ENCODE results near the gene MAPK8IP1.

Gene MAPK8IP1

GRCh38 chr11:45910623-45911022 is 25.2 kb downstream of the MAPK8IP1 start:
- H2BK5ac ChIP-seq (ENCODE audit: low read depth, low read length, poor library complexity, severe bottlenecking) = no peak overlapping the region
- DNase-seq = no peak
- no peak overlapping the region for H4K8ac ChIP-seq (ENCODE audit: low read length)
- no peak overlapping the region for H3K9ac ChIP-seq (ENCODE audit: low read length)
- H2BK12ac ChIP-seq (ENCODE audit: low read length in 2 of 2) = no peak overlapping the region
- no peak overlapping the region for H3K4me3 ChIP-seq (ENCODE audit: insufficient read depth in 1 of 2, low read depth in 1 of 2, low read length in 2 of 2)
- H2AK5ac ChIP-seq (ENCODE audit: low read length, severe bottlenecking) = no peak overlapping the region
- H3K14ac ChIP-seq (ENCODE audit: low read length in 2 of 2) = no peak overlapping the region
- peaks cover 22% of the 10 kb centered on the region for H3K79me1 ChIP-seq (replicated peaks; ENCODE audit: low read length, poor library complexity, severe bottlenecking)
- no peak overlapping the region for H3K4ac ChIP-seq (ENCODE audit: low read depth in 1 of 2, low read length in 2 of 2)
- no peak overlapping the region for H4K91ac ChIP-seq (ENCODE audit: low read length)
- peaks cover 60 to 67% of the 10 kb centered on the region in 2 experiments for H3K36me3 ChIP-seq (ENCODE audit: control insufficient read depth in 1 of 2, insufficient read depth in 2 of 2, low read depth in 1 of 2, low read length in 2 of 2)
- no peaks in the 10 kb centered on the region for H3K9me3 ChIP-seq (ENCODE audit: control insufficient read depth, low read length)
- H3K27ac ChIP-seq (ENCODE audit: low read length, poor library complexity, severe bottlenecking) = no peak overlapping the region
- H3K23ac ChIP-seq (ENCODE audit: low read length in 2 of 2) = no peak overlapping the region
- 99% methylated on average over 9 of the region's 9 CpGs for WGBS
- H3K4me1 ChIP-seq (ENCODE audit: control insufficient read depth, insufficient read depth, low read depth, low read length) = peaks cover 6% of the 10 kb centered on the region
- no peak overlapping the region for H3K4me2 ChIP-seq (ENCODE audit: low read length, poor library complexity, severe bottlenecking)
- H3K27me3 ChIP-seq (ENCODE audit: control insufficient read depth in 1 of 2, insufficient read depth in 1 of 2, low read length in 2 of 2) = no peaks in the 10 kb centered on the region
- H2BK120ac ChIP-seq (ENCODE audit: low read depth, low read length) = no peak overlapping the region
- no peak overlapping the region for H3K18ac ChIP-seq (ENCODE audit: low read depth in 1 of 2, low read length in 2 of 2)
- no peak overlapping the region for H2BK15ac ChIP-seq (ENCODE audit: low read depth, poor library complexity, severe bottlenecking)
- H2AFZ ChIP-seq (ENCODE audit: low read depth, low read length) = no peak overlapping the region

- WGBS = 97% methylated on average over 19 of the region's 19 CpGs
- H3K4me3 ChIP-seq (ENCODE audit: insufficient read depth in 1 of 2, low read depth in 1 of 2, low read length in 2 of 2) = no peak overlapping the region
- peaks cover 15% of the 10 kb centered on the region for H3K4me1 ChIP-seq (ENCODE audit: control insufficient read depth, insufficient read depth, low read depth, low read length)
- H3K9me3 ChIP-seq (ENCODE audit: control insufficient read depth, low read length) = no peaks in the 10 kb centered on the region
- H2BK12ac ChIP-seq (ENCODE audit: low read length in 2 of 2) = no peak overlapping the region
- H4K91ac ChIP-seq (ENCODE audit: low read length) = no peak overlapping the region
- no peak overlapping the region for H3K9ac ChIP-seq (ENCODE audit: low read length)
- DNase-seq = no peak
- no peak overlapping the region for H2AFZ ChIP-seq (ENCODE audit: low read depth, low read length)
- peaks cover 67 to 74% of the 10 kb centered on the region in 2 experiments for H3K36me3 ChIP-seq (ENCODE audit: control insufficient read depth in 1 of 2, insufficient read depth in 2 of 2, low read depth in 1 of 2, low read length in 2 of 2)
- H3K27ac ChIP-seq (ENCODE audit: low read length, poor library complexity, severe bottlenecking) = no peak overlapping the region
- H2BK5ac ChIP-seq (ENCODE audit: low read depth, low read length, poor library complexity, severe bottlenecking) = no peak overlapping the region
- H2AK5ac ChIP-seq (ENCODE audit: low read length, severe bottlenecking) = no peak overlapping the region
- peaks cover 30% of the 10 kb centered on the region for H3K79me1 ChIP-seq (replicated peaks; ENCODE audit: low read length, poor library complexity, severe bottlenecking)
- no peak overlapping the region for H3K18ac ChIP-seq (ENCODE audit: low read depth in 1 of 2, low read length in 2 of 2)
- H3K23ac ChIP-seq (ENCODE audit: low read length in 2 of 2) = no peak overlapping the region
- H3K27me3 ChIP-seq (ENCODE audit: control insufficient read depth in 1 of 2, insufficient read depth in 1 of 2, low read length in 2 of 2) = no peaks in the 10 kb centered on the region
- no peak overlapping the region for H3K4me2 ChIP-seq (ENCODE audit: low read length, poor library complexity, severe bottlenecking)
- H4K8ac ChIP-seq (ENCODE audit: low read length) = no peak overlapping the region
- H3K14ac ChIP-seq (ENCODE audit: low read length in 2 of 2) = no peak overlapping the region
- no peak overlapping the region for H2BK15ac ChIP-seq (ENCODE audit: low read depth, poor library complexity, severe bottlenecking)
- no peak overlapping the region for H2BK120ac ChIP-seq (ENCODE audit: low read depth, low read length)
- H3K4ac ChIP-seq (ENCODE audit: low read depth in 1 of 2, low read length in 2 of 2) = no peak overlapping the region
Observed at GRCh38 chr11:45913514-45913913, 28.1 kb downstream of the MAPK8IP1 start.

GRCh38 chr11:45913942-45914635 is 28.6 kb downstream of the MAPK8IP1 start:
- no peak for DNase-seq
- Histone ChIP-seq H3K27ac (ENCODE audit: low read length, poor library complexity, severe bottlenecking) (no peak overlapping the region), H2BK15ac (ENCODE audit: low read depth, poor library complexity, severe bottlenecking) (no peak overlapping the region), H3K9ac (ENCODE audit: low read length) (no peak overlapping the region), H3K18ac (ENCODE audit: low read depth in 1 of 2, low read length in 2 of 2) (no peak overlapping the region), H3K23ac (ENCODE audit: low read length in 2 of 2) (no peak overlapping the region), H3K4ac (ENCODE audit: low read depth in 1 of 2, low read length in 2 of 2) (no peak overlapping the region), H2BK120ac (ENCODE audit: low read depth, low read length) (no peak overlapping the region), H3K14ac (ENCODE audit: low read length in 2 of 2) (no peak overlapping the region), H2AFZ (ENCODE audit: low read depth, low read length) (no peak overlapping the region), H2AK5ac (ENCODE audit: low read length, severe bottlenecking) (no peak overlapping the region), H3K4me3 (ENCODE audit: insufficient read depth in 1 of 2, low read depth in 1 of 2, low read length in 2 of 2) (no peak overlapping the region), H3K36me3 (ENCODE audit: control insufficient read depth in 1 of 2, insufficient read depth in 2 of 2, low read depth in 1 of 2, low read length in 2 of 2) (peaks cover 65 to 69% of the 10 kb centered on the region in 2 experiments), H3K4me2 (ENCODE audit: low read length, poor library complexity, severe bottlenecking) (no peak overlapping the region), H3K4me1 (ENCODE audit: control insufficient read depth, insufficient read depth, low read depth, low read length) (peaks cover 15% of the 10 kb centered on the region), H2BK12ac (ENCODE audit: low read length in 2 of 2) (no peak overlapping the region), H4K8ac (ENCODE audit: low read length) (no peak overlapping the region), H2BK5ac (ENCODE audit: low read depth, low read length, poor library complexity, severe bottlenecking) (no peak overlapping the region), H3K27me3 (ENCODE audit: control insufficient read depth in 1 of 2, insufficient read depth in 1 of 2, low read length in 2 of 2) (no peaks in the 10 kb centered on the region), H3K9me3 (ENCODE audit: control insufficient read depth, low read length) (no peaks in the 10 kb centered on the region), H3K79me1 (replicated peaks; ENCODE audit: low read length, poor library complexity, severe bottlenecking) (peaks cover 30% of the 10 kb centered on the region), H4K91ac (ENCODE audit: low read length) (no peak overlapping the region)
- WGBS = 90% methylated on average over 21 of the region's 22 CpGs

GRCh38 chr11:45915446-45915845 is 30.0 kb downstream of the MAPK8IP1 start:
- peaks cover 0 to 2% of the 10 kb centered on the region in 2 experiments for H3K27me3 ChIP-seq (ENCODE audit: control insufficient read depth in 1 of 2, insufficient read depth in 1 of 2, low read length in 2 of 2)
- peaks cover 30% of the 10 kb centered on the region for H3K79me1 ChIP-seq (replicated peaks; ENCODE audit: low read length, poor library complexity, severe bottlenecking)
- H2BK15ac ChIP-seq (ENCODE audit: low read depth, poor library complexity, severe bottlenecking) = no peak overlapping the region
- no peak overlapping the region for H4K91ac ChIP-seq (ENCODE audit: low read length)
- no peak overlapping the region for H2BK5ac ChIP-seq (ENCODE audit: low read depth, low read length, poor library complexity, severe bottlenecking)
- H3K18ac ChIP-seq (ENCODE audit: low read depth in 1 of 2, low read length in 2 of 2) = no peak overlapping the region
- H3K9me3 ChIP-seq (ENCODE audit: control insufficient read depth, low read length) = no peaks in the 10 kb centered on the region
- peaks cover 52 to 56% of the 10 kb centered on the region in 2 experiments for H3K36me3 ChIP-seq (ENCODE audit: control insufficient read depth in 1 of 2, insufficient read depth in 2 of 2, low read depth in 1 of 2, low read length in 2 of 2)
- no peak overlapping the region for H4K8ac ChIP-seq (ENCODE audit: low read length)
- no peak overlapping the region for H3K4me3 ChIP-seq (ENCODE audit: insufficient read depth in 1 of 2, low read depth in 1 of 2, low read length in 2 of 2)
- H3K4me1 ChIP-seq (ENCODE audit: control insufficient read depth, insufficient read depth, low read depth, low read length) = peaks cover 16% of the 10 kb centered on the region
- H3K27ac ChIP-seq (ENCODE audit: low read length, poor library complexity, severe bottlenecking) = no peak overlapping the region
- H2BK120ac ChIP-seq (ENCODE audit: low read depth, low read length) = no peak overlapping the region
- H3K4me2 ChIP-seq (ENCODE audit: low read length, poor library complexity, severe bottlenecking) = no peak overlapping the region
- H2BK12ac ChIP-seq (ENCODE audit: low read length in 2 of 2) = no peak overlapping the region
- no peak overlapping the region for H3K14ac ChIP-seq (ENCODE audit: low read length in 2 of 2)
- DNase-seq = no peak
- H2AFZ ChIP-seq (ENCODE audit: low read depth, low read length) = no peak overlapping the region
- no peak overlapping the region for H3K9ac ChIP-seq (ENCODE audit: low read length)
- H2AK5ac ChIP-seq (ENCODE audit: low read length, severe bottlenecking) = no peak overlapping the region
- no peak overlapping the region for H3K23ac ChIP-seq (ENCODE audit: low read length in 2 of 2)
- H3K4ac ChIP-seq (ENCODE audit: low read depth in 1 of 2, low read length in 2 of 2) = no peak overlapping the region
- WGBS = 87% methylated on average over 13 of the region's 13 CpGs
